DMS79 treated with DMSO at 0.1 percent for 48 hours (cell line): ENCODE results near the gene SEPTIN1.
A peak's percentile ranks its signal among the peaks of the same experiment; 100 is the strongest.

Source experiments
- DNase-seq: peaks from one replicate; lab custom pipeline; 2025; lab: John Stamatoyannopoulos, UW

The SEPTIN1 gene

DNA sequence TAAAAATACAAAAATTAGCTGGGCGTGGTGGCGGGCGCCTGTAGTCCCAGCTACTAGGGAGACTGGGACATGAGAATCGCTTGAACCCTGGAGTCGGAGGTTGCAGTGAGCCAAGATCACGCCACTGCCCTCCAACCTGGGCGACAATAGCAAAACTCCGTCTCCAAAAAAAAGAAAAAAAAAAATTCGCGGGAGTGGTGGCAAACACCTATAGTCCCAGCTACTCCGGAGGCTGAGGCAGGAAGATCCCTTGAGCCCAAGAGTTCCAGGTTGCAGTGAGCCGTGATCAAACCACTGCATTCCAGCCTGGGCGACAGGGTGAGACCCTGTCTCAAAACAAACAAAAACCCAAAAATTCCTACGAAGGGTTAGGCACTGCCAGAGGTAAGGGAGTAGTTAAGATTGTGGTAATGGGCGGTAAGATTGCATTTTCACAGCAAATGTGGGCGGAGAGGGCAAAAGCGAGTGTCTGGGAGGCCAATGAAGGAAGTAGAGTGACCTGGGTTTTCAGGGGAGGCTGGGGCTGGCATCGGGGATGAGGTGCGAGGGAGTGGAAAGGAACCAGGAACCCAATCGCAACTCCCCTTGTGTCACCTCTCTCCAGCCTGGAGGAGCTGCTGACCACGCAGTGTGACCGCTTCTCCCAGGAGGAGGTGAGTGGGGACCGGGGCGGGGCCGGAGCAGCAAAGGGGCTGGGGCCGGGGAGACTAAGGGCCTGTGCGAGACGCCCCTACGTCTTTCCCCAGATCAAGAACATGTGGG, 5.1 kb downstream of the SEPTIN1 start:
- peak; percentile 72 for DNase-seq

DNA sequence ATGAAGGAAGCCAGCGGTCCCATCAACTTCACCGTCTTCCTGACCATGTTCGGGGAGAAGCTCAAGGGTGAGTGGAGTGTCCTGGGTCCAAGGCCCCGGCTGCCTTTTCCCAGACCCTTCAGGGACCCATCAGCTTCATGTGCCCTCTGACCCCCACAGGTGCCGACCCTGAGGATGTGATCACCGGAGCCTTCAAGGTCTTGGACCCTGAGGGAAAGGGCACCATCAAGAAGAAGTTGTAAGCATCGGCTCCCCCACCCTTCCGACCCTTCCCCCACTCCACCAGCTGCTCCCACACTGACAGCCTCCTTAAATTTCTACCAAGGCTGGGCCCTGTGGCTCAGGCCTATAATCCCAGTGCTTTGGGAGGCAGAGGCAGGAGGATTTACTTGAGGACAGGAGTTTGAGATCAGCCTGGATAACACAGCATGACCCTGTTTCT, 5.9 kb downstream of the SEPTIN1 start:
- DNase-seq: no peak

DNA sequence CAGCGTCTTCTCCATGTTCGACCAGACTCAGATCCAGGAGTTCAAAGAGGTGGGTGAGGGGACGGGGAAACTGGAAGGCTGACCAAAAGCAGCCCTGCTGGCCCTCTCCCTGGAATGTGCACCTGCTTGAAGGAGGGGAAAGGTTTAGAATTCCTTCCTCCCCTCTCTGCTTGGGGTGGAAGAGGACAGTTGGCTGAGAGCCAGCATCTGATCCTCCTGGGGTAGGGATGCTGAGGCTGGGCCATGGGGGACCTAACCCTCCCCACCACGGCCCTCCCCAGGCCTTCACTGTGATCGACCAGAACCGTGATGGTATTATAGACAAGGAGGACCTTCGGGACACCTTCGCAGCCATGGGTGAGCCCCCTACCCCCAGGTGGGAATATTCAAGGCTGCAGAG, 6.5 kb downstream of the SEPTIN1 start:
- DNase-seq: no peak

DNA sequence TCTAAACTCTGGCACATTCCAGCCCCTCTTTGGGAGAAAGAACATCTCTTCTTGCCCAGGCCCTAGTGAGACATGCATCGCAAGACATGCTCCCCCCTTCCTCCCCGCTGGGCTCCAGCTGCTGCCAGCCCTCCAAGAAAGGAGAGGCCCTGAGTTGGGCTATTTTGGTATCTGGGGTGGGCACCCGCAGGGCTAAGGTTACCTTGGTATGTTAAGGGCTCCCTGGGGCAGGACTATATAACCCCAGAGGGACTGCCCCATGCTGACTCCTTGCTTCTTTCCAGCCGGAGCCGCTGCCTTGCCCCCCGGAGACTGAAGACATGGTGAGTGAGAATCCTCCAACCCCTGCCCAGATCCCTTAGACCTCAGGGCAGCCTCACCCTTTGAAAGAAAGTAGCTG, 7.8 kb downstream of the SEPTIN1 start, which contains the start of gene MYL11:
Gene MYL11 (plus strand): TSS at position 265 of the 400 bp plus-strand sequence. CDS start 56 bp downstream, at position 321.
- no peak for DNase-seq

DNA sequence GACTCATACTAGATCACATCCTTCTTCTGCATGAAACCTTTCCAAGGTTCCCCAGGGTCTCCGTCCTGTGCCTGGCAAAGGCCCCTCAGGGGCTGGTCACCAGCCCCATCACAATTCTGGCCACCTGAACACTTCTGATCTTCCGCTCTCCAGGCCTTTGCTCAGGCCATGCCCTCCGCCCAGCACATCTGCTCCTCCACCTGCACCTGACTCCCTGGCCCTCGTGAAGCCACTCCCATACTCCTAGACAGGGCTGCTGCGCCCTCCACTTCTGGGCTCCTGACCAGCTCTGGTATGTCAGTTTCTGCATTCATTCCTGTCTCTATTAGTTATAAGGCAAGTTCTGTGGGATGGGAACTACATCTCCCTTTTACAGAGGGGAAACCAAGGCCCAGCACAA, 9.6 kb downstream of the SEPTIN1 start:
- DNase-seq: no peak

DNA sequence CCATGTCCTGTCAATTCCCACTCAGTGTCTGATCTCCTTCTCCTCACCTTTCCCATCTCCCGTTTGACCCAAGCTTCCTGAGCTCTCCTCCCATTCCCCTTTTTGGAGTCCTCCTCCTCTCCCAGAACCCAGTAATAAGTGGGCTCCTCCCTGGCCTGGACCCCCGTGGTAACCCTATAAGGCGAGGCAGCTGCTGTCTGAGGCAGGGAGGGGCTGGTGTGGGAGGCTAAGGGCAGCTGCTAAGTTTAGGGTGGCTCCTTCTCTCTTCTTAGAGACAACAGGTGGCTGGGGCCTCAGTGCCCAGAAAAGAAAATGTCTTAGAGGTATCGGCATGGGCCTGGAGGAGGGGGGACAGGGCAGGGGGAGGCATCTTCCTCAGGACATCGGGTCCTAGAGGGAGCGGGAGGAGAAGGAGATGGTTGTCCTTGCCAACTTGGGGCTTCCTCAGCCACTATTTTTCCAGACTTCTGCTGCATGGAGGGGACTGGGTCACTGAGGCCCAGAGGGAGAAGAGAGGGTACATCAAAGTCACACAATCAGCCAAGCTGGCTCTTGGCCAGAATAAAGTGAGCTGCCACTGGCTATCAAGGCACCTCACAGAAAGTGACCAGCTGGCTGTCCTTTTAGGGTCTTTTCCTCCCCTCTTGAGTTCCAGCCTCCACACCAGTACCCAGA, 10.2 kb downstream of the SEPTIN1 start:
- DNase-seq: no peak

DNA sequence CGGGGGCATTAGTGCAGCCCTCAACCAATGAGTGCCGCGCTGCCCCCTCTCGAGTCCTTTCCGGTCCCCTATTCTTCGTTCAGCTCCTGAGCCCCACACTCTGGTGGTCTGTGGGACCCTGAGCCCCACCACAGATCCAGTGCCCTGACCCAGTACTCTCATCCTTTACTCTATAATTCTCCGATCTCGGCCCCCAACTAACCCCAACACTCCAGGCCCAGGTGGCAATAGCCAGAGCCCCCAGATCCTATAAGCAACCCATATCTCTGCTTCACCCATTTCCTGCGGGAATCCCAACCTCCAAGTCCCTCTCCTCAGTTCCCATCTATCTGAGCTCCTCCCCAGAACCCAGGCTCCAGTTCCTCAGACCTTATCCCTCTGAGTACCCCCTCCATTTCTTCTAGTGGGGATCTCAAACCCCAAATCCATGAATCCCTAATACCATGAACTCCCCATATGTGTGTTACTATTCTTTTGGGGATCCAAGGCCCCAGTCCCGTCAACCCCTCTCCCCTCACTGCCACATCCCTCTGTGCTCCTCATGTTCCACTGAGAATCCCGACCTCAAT, 11.0 kb downstream of the SEPTIN1 start:
- no peak for DNase-seq

DNA sequence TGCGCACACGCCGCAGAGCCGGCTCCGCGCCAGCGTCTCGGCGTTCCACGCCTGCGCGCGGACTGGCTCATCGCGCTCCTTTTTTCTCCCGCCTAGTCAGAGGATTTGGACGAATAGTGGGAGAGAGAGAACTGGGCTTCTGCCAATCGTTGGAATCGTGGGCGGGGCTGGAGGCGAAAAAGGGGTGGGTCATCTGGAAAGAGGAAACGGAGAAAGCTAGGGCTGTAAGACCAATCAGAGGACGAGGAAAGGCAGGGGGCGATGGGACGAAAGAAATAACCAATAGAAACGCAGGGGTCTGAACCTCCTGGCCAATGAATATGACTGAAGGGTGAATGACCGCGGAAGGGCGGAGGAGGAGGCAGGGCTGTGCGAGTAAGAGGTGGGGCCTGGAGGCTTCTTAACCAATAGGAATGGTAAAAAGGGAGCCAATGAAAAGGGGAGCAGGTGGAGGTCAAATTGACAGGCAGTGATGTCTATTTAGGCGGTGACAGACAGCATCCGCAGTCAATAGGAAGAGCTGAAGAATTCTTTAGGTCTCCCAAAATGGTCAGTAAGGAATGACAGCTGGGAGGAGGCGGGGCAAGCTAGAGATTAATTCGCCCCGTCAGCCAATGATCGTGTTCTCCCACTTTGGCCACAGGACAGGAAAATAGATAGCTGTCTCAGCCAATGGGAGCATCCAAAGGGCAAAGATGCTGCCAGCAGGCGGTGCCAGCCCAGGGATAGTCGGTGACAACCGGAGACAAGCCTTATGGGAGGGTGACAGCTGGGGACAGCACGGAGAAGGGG, 11.7 kb downstream of the SEPTIN1 start, which contains the start of gene TBC1D10B:
Gene TBC1D10B (minus strand): TSS at position 39 of the 792 bp plus-strand sequence. CDS start 311 bp downstream, outside the sequence.
- peak; percentile 100 for DNase-seq

DNA sequence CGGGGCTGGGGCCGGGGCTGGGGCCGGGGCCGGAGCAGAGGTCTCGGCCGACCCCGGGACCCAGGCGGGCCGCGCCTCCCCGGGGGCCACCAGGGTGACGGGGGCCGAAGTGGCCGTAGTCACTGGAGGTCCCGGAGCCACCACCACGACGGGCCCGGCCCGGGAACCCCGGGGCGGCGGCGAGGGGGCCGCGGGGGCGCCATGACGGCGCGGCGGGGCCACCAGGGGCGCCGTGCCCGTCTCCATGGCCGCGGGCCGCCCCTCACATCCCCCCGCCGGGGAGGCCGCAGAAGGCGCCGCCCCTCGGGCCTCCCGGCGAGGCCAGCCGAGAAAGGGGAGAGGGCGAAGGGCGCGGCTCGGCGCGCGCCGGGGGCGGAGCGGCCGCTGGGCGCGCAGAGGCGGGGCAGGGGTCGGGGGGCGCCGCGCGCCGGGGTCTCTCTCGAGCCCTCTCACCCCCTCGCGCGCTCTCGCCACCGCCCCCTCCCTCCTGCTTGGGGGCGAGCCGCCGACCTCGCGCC, 12.4 kb downstream of the SEPTIN1 start:
- no peak for DNase-seq

DNA sequence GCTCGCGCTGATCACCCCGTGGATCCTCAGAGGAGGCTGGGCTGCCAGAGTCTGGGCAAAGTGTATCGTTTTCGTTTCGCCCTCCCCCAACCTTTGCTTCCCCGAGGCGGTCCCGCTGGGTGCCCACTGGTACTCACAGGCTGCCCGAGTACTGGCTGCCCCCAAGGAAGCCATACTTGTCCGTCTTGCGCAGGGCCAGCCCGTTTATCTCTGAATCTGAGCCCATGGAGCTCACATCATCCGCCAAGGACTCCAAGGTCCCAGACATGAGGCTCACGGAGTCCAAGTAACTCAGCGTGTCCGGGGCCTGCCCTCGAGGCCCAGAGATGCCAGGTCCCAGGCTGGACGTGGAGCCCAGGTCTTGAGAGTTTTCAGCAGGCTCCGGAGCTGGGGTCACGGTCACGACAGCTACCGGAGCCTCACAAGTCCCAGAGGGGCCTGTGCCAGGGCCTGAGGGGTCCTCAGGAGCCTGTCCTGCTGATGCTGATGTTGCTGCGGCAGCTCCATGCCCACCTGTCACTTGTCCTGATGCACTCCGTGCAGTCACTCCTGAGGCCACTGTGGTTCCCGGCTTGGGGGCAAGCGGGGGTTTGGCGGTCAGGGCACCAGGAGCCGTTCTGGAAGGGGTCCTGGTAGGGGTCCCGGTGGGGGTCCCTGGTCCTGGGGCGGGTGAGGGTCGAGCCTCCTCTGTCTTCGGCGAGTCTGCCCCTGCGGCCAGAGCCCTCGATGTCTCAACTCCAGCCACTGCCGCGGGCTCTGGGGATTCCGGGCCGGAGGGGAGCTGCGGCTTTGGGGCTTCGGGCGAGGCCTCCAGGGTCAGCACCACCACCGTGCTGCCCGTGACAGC, 13.0 kb downstream of the SEPTIN1 start:
- no peak for DNase-seq

DNA sequence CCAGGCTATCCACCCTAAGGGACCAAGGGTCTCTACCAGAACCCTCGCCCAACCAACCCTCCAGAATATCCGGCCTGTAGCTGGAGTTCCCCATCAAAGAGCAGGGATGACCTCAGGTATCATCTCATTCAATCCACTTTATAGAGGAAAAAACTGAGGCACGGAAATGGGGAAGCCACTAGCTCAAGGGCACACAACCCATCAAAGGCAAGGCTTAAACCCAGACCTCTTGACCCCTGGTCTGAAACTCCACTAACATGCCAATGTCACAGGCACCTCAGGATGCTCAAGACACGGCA, 13.6 kb downstream of the SEPTIN1 start:
- no peak for DNase-seq

DNA sequence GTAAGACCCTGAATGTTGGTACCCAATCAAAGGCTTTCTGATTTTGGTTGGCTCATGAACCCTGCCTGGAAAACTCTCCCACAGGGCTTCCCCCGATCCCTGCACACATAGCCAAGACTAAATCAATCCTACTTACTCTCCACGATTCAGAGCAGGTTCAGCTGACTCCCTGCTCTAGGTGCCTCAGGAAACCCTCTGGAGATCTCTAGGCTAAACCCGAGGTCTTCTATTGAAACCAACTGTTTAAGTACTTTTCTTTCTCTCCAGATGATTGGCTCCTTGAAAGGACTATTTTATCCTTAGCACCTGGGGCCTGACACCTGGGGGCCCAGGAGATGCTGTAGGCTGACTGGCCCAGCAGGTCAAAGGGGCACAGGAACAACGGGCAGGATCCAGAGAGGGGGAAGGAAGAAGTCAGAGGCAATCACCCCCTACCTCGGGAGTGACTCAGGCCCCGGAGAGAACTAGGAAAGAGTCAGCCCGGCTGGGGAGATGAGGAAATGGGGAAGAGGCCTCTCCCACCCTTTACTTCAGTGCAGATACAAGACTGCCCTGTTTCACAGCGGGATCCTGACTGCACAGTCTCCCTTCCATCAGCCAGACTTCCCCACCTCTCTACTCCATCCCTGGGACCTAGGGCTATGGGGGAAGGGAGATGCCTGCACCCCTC, 14.1 kb downstream of the SEPTIN1 start:
- DNase-seq: peak; percentile 8

DNA sequence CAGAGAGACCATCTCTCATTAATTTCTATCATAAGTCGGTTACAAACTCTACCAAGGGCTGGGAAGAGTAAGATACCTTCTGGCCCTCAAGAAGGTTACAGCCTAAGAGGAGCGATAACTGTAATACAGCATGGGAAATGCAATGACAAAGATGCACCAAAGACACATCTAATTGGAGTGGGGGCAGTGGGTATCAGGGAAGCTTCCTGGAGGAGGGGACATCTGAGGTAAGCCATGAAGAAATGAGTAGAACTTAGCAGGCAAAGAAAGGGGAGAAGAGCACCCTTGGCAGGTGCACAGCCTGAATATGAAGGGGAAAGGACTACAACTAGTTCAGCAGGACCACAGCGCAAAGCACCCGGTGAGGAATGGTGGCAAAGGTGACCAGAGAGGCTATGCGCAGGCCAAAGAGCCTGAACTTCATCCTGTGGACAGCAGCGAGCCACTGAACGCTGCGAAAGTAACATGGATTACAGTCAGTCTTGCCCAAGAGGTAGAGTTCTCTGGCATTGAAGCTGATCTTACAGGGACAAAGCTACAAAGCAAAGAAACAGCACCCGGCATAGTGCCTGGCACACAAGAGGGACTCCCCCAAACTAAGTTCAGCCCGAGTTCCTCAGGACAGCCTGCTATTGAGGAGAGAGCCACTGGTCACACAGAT, 14.9 kb downstream of the SEPTIN1 start:
- DNase-seq: no peak

DNA sequence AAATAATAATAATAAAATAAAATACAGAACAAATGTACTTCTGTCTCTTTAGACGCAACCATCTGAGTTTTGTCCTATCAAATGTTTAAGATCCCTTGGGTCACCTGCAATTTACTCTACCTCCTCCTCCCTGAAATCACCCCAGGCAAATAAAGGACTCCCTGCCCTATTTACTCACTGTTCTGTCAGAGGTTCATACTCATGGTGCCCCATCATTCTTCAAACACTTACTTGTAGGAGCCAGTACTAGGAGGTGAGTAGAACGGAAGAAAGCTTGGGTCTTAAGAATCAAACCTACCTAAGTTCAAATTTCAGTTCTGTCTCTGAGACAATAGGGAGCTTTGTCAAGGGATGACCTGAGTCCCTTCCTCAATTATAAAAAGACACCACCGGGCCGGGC, 15.8 kb downstream of the SEPTIN1 start:
- DNase-seq: no peak

DNA sequence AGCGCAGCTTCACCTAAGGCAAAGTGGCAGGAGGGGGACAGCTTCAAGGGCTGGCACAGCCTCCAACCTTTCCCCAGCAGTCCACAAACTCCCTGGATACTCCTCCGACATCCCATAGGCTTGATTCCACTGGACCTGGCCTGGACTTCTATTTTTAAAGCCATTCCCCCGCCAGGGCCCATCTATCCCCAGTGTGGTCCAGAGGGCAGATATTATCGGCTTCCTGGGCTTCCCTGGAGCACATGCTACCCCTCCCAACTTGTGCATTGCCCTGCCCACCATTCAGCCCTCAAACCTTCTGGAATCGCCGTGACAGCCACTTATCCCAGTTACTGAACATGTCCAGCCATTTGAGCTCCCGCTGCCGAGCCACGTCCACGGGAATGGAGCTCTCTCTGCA, 17.2 kb downstream of the SEPTIN1 start:
- DNase-seq: no peak

DNA sequence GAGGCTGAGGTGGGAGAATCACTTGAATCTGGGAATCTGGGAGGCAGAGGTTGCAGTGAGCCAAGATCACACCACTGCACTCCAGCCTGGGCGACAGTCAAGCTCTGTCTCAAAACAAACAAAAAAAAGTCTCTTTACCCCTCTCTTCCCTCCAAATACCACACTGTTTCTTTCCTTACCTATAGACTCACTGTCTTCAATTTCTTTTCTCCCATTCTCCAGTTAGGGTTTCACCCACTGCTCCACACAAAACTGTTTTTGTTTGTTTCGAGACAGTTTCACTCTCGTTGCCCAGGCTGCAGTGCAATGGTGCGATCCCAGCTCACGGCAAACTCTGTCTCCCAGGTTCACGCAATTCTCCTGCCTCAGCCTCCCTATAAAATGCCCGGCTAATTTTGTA, 21.2 kb downstream of the SEPTIN1 start:
- DNase-seq: no peak

DNA sequence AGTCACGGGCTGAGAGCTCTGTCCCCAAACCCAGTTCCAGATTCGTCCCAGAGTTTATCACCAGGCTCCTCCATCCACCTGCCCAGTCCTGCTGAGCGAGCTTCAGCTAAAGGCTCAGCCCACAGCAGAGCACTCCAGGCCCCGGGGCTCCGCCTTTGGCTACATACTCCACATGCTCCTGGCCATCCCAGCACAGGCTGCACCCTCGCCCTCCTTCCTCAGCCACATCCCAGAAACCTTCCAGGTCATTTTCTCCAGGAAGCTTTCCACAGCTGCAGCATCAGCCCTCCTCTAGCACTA, 22.5 kb downstream of the SEPTIN1 start:
- DNase-seq: no peak

DNA sequence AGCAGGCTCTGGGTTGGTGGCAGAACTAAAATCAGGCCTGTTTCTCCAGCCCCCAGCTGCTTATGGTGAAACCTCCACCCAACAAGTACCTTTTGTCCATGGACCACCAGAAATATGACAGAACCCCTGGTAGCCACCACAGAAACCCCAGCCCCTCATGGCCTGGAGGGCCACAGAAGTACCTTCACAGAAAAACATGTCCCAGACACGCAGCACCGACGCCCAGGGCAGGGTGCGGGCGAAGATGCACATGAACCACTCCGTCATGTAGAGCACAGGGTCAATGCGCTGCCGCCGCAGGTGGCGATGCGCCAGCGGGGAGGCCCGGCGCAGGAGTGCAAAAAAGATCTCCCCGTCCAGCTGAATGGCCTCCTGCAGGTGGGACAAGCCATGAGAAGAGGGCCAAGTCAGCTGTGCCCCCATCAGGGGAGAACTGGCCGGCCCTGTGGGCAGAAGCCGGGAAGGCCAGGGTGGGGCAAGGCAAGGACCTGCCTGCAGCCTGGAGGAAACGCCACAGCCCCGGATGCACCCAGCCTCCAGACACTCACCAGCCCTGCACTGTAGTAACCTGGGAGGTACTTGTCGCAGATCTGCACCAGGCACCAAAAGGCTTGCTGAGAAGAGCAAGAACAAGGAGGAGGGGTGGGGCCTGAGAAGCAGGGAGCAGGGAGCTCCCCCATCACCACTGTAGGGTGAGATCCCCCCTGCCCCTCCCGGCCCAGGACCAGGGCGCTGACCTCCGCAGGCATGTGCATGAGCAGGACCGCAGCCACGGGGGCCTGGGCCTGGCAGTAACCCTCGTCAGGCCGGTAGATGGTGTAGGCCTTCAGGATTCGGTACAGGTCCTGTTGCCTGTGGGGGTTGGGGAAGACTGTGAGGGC, 23.1 kb downstream of the SEPTIN1 start:
- no peak for DNase-seq

DNA sequence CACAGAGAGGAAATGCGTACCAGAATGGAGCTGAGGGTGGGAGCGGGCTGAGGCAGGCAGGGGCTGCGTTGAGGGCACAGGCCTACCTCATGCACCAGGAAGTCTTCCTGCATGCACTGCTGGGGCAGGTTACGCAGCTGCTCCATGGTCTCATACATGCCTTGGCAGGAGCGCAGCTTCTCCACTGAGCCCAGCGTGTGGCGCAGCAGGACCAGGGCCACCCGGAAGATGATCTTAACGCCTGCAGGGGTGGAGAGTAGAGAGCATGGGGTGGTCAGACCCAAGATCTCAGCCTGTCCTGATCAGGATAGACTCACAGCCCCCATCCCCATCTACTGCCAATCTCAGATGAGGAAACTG, 23.8 kb downstream of the SEPTIN1 start:
- DNase-seq: no peak
